ENCODE measurements around the gene CEP112.

DNA sequence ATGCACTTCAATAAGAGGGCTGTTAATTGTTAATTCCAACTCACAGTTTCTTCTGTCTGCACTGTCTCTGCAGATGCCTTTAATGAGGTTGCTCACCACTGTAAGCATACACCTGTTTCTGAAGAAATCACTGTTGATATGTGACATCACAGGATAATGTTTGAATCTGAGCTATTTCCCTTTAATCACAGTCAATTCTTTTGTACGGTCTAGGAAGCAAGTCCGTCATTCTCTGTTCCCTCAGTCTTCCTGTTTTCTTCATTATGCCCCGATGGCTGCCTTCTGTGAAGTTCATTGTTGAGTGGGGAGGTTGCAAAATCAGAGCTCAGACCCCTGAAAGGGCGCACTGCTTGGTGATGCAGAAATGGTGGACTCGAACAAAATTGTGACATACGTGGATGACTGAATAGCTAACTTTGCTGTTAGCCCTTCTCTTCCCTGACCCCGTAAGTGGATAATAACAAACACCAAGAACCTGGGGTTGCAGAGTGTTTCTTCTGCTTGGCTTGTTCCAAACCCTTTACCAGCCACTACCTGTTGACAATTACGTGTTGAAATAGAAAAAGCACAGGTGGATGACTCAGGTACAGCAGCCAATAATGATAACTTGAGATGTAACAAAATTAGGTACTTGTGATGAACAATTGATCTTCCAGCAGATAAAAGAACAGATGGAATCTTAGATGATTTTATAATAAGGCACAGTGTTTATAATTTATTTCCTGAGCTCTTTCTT, 558.6 kb downstream of the CEP112 start:
- TF ChIP-seq, protein P1, sequence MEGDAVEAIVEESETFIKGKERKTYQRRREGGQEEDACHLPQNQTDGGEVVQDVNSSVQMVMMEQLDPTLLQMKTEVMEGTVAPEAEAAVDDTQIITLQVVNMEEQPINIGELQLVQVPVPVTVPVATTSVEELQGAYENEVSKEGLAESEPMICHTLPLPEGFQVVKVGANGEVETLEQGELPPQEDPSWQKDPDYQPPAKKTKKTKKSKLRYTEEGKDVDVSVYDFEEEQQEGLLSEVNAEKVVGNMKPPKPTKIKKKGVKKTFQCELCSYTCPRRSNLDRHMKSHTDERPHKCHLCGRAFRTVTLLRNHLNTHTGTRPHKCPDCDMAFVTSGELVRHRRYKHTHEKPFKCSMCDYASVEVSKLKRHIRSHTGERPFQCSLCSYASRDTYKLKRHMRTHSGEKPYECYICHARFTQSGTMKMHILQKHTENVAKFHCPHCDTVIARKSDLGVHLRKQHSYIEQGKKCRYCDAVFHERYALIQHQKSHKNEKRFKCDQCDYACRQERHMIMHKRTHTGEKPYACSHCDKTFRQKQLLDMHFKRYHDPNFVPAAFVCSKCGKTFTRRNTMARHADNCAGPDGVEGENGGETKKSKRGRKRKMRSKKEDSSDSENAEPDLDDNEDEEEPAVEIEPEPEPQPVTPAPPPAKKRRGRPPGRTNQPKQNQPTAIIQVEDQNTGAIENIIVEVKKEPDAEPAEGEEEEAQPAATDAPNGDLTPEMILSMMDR (IDR thresholded peaks at IDR 0.05; ENCODE audit: control extremely low read depth in 1 of 3, insufficient read depth in 1 of 3, low read depth in 1 of 3, low read length in 3 of 3): no peak
- TF ChIP-seq POLR2A (IDR thresholded peaks at IDR 0.05; ENCODE audit: control extremely low read depth in 1 of 2, low read depth in 2 of 2, low read length in 2 of 2) (no peak), RAD21 (IDR thresholded peaks at IDR 0.05 in 1 of 2, conservative IDR thresholded peaks at IDR 0.05 in 1 of 2; ENCODE audit: low read depth in 2 of 2, low read length in 2 of 2) (no peak), POU5F1 (IDR thresholded peaks at IDR 0.05; ENCODE audit: low read depth, low read length) (no peak), POLR2AphosphoS5 (IDR thresholded peaks at IDR 0.05; ENCODE audit: low read depth, low read length) (no peak), JUN (IDR thresholded peaks at IDR 0.05; ENCODE audit: low read depth, low read length) (no peak), EZH2 (IDR thresholded peaks at IDR 0.05; ENCODE audit: low read depth, low read length, severe bottlenecking) (no peak), SIN3A (conservative IDR thresholded peaks at IDR 0.05 in 1 of 2, IDR thresholded peaks at IDR 0.05 in 1 of 2; ENCODE audit: low read depth in 1 of 2, low read length in 2 of 2) (no peak), SP1 (IDR thresholded peaks at IDR 0.05; ENCODE audit: low read depth, low read length) (no peak)
- TF ChIP-seq, protein P2, sequence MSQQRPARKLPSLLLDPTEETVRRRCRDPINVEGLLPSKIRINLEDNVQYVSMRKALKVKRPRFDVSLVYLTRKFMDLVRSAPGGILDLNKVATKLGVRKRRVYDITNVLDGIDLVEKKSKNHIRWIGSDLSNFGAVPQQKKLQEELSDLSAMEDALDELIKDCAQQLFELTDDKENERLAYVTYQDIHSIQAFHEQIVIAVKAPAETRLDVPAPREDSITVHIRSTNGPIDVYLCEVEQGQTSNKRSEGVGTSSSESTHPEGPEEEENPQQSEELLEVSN (IDR thresholded peaks at IDR 0.05): no peak
- TF ChIP-seq, protein P3, sequence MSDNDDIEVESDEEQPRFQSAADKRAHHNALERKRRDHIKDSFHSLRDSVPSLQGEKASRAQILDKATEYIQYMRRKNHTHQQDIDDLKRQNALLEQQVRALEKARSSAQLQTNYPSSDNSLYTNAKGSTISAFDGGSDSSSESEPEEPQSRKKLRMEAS (IDR thresholded peaks at IDR 0.05): no peak

Measured in H1 (cell line).